Sigmoid colon (tissue), 7 donors: ENCODE results near the gene WDR26. TPM values are rescaled to one million over a fixed set of nuclear protein-coding genes. Genes with fewer than 3 reads are reported as not detected.
A peak's percentile ranks its signal among the peaks of the same experiment; 100 is the strongest.
"Not testable (repeated sequence)": the region's sequence is repeated elsewhere in the genome, so short reads cannot be mapped to it uniquely, and the experiment has no call there.

Experiments used
- DNase-seq: peaks from one replicate; pipeline ENCODE4 v3.0.0-alpha.2; 2019
- H3K27ac ChIP-seq, 4 donors: fragments of 200-600 bp; sonication (generic); one replicate each; pipeline ENCODE4 v1.5.1; 2016 to 2019; ENCODE audit warnings: mild to moderate bottlenecking in 1 of 4
- H3K27me3 ChIP-seq, 3 donors: fragments of 200-600 bp; sonication (generic); one replicate each; pipeline ENCODE4 v1.5.1; 2019; ENCODE audit warnings: mild to moderate bottlenecking in 1 of 3
- H3K36me3 ChIP-seq, 4 donors: fragments of 200-600 bp; sonication (generic); one replicate each; pipeline ENCODE4 v1.5.1; 2016 to 2019
- H3K4me1 ChIP-seq, 4 donors: fragments of 200-600 bp; sonication (generic); one replicate each; pipeline ENCODE4 v1.5.1; 2017 to 2019
- H3K4me3 ChIP-seq, 4 donors: fragments of 200-600 bp; sonication (generic); one replicate each; pipeline ENCODE4 v1.5.1; 2017 to 2019; ENCODE audit warnings: mild to moderate bottlenecking in 2 of 4, moderate library complexity in 1 of 4
- H3K9me3 ChIP-seq, 4 donors: fragments of 200-600 bp in 3 of 4; sonication (generic) in 3 of 4; one replicate each; pipeline versions ENCODE4 v1.5.1 to v1.6.1; 2013 to 2019
- EP300 ChIP-seq, 4 donors: sonication (generic); formaldehyde crosslinking; IDR thresholded peaks; one replicate each; pipeline ENCODE4 v1.6.1; 2017; ENCODE audit warnings: antibody characterized with exemption in 4 of 4
- POLR2A ChIP-seq, 2 donors: fragments of 450-650 bp; IDR thresholded peaks; one replicate each; pipeline ENCODE4 v1.6.1; 2016; ENCODE audit warnings: antibody characterized with exemption in 2 of 2, mild to moderate bottlenecking in 2 of 2, moderate library complexity in 2 of 2
- POLR2AphosphoS5 ChIP-seq, 4 donors: sonication (generic); formaldehyde crosslinking; IDR thresholded peaks; one replicate each; pipeline ENCODE4 v1.6.1; 2017; ENCODE audit warnings: antibody characterized with exemption in 4 of 4
- WGBS, 2 donors: extraction: QIAGEN DNeasy Blood & Tissue Kit; methylation state at CpG; one replicate each; pipeline ENCODE4 v1.1.7; 2013; 5-methylcytosine and 5-hydroxymethylcytosine counted together
- intact Hi-C: fragments of 100-400 bp; cut with DNase I; formaldehyde crosslinking; loops from one replicate; pipeline ENCODE4 v1.15.1; 2023
- polyA plus RNA-seq, 3 donors: library from polyadenylated mRNA; stranded (reverse); fragments of 200-250 nt; gene quantifications; one replicate each; pipeline ENCODE4 v1.2.3, GENCODE V29; 2013
- total RNA-seq, 4 donors: library from RNA; depleted of rRNA; stranded (reverse); fragments of >200 nt; gene quantifications; one replicate each; pipeline ENCODE4 v1.1.0, GENCODE V29; 2016
- TF ChIP-seq, protein P1 (sequence below), 4 experiments: fragments of 450-650 bp in 3 of 4; fragments of 200-600 bp in 1 of 4; IDR thresholded peaks; one replicate each; pipeline ENCODE4 v1.5.1; 2016 to 2019; ENCODE audit warnings: antibody characterized with exemption in 4 of 4, mild to moderate bottlenecking in 3 of 4, moderate library complexity in 2 of 4
- donor health status: healthy with polysubstance abuse.
- donor health status: Bipolar disorder and iron deficiency.
- donor health status: healthy.

WDR26 gene
- total and polyA plus RNA-seq, 7 donors, result 27.6 to 105 (median 63.3) TPM

DNA sequence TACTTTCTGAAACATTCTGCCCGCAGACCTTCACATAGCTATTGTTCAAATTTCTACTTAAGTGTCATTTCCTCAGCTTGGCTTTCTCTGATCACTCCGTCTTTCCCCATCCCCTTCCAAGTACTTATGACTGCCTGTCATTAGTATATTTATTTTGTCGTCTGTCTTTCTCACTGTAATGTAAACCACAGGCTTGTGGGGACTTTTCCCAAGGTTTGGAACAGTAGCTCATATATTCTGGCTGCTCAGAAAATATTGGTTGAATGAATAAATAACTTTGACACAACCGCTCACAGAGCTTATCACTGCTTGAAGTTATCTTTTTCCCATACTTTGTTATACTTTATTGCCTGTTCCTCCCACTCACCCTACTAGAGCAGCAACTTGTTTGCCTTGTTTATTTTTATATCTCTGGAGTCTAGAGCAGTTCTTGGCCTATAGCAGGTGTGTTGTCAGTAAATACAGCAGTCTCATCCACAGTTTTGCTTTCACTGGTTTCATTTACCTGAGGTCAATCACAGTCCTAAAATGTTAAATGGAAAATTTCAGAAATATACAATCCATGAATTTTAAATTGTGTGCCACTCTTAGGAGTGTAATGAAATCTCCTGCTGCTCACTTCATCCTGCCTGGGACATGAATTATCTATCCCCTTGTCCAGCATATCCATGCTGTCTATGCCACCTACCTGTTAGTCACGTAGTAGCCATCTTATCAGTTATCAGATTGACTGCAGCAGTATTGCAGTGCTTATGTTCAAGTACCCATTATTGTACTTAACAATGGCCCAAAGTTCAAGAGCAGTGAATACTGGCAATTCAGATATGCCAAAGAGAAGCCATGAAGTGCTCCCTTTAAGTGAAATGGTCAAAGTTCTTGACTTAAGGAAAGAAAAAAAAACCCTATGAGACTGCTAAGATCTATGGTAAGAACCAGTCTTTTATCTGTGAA, 80.3 kb downstream of the WDR26 start:
- Histone ChIP-seq H3K36me3 (no peaks in the 10 kb centered on the region), H3K9me3 (no peaks in the 10 kb centered on the region), H3K4me1 (peaks cover 0 to 21% (median 18%) of the 10 kb centered on the region in 4 donors), H3K27ac (no peak overlapping the region), H3K4me3 (no peak overlapping the region), H3K27me3 (no peaks in the 10 kb centered on the region)
- no peak for DNase-seq
- 23 to 63% methylated on average over 5 of the region's 5 CpGs for WGBS, 2 donors
- TF ChIP-seq, protein P1, sequence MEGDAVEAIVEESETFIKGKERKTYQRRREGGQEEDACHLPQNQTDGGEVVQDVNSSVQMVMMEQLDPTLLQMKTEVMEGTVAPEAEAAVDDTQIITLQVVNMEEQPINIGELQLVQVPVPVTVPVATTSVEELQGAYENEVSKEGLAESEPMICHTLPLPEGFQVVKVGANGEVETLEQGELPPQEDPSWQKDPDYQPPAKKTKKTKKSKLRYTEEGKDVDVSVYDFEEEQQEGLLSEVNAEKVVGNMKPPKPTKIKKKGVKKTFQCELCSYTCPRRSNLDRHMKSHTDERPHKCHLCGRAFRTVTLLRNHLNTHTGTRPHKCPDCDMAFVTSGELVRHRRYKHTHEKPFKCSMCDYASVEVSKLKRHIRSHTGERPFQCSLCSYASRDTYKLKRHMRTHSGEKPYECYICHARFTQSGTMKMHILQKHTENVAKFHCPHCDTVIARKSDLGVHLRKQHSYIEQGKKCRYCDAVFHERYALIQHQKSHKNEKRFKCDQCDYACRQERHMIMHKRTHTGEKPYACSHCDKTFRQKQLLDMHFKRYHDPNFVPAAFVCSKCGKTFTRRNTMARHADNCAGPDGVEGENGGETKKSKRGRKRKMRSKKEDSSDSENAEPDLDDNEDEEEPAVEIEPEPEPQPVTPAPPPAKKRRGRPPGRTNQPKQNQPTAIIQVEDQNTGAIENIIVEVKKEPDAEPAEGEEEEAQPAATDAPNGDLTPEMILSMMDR (IDR thresholded peaks at IDR 0.05), result no peak
- intact Hi-C loops, result no loop called here

DNA sequence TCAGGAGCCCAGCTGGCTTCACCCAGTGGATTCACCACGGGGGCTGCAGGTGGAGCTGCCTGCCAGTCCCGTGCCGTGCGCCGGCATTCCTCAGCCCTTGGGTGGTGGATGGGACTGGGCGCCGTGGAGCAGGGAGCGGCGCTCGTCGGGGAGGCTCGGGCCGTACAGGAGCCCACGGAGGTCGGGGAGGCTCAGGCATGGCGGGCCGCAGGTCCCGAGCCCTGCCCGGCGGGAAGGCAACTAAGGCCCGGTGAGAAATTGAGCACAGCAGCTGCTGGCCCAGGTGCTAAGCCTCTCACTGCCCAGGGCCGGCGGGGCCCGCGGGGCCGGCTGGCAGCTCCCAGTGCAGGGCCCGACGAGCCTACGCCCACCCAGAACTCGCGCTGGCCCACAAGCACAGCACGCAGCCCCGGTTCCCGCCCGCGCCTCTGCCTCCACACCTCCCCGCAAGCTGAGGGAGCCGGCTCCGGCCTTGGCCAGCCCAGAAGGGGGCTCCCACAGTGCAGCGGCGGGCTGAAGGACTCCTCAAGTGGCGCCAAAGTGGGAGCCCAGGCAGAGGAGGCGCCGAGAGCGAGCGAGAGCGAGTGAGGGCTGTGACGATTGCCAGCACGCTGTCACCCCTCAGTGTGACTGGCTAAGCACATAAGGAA, 82.0 kb downstream of the WDR26 start:
- H3K9me3 ChIP-seq, H3K4me3 ChIP-seq, intact Hi-C loops, H3K4me1 ChIP-seq, H3K36me3 ChIP-seq, H3K27me3 ChIP-seq, H3K27ac ChIP-seq, DNase-seq: not testable (repeated sequence)
- 95% methylated on average over 49 of the region's 49 CpGs for WGBS, 2 donors

DNA sequence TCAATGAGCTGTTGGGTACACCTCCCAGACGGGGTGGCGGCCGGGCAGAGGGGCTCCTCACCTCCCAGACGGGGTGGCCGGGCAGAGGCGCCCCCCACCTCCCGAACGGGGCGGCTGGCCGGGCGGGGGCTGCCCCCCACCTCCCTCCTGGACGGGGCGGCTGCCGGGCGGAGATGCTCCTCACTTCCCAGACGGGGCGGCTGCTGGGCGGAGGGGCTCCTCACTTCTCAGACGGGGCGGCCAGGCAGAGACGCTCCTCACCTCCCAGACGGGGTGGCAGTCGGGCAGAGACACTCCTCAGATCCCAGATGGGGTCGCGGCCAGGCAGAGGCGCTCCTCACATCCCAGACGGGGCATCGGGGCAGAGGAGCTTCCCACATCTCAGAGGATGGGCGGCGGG, 84.9 kb downstream of the WDR26 start:
- H3K4me1 ChIP-seq, result not testable (repeated sequence)

DNA sequence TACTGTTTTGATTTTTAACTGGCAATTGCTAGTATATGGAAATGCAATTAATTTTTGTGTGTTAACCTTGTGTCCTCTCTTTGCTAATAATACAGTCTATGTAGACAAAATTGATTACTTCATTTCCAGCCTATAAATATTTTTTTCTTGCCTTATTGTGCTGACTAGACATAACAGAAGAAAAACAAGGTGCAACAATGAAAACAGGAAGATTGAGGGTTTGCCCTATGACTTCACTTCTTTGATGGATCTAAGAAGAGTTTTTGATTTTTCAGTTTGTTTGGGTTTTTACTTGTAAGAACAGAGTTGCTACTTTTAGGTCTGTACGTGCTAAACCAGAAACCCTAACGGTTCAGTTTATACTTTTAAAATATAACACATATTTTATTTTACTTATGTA, 86.5 kb downstream of the WDR26 start:
- TF ChIP-seq POLR2AphosphoS5 (IDR thresholded peaks at IDR 0.05) (no peak), POLR2A (IDR thresholded peaks at IDR 0.05) (no peak), EP300 (IDR thresholded peaks at IDR 0.05) (no peak)
- TF ChIP-seq, protein P1 (IDR thresholded peaks at IDR 0.05), result no peak
- Histone ChIP-seq H3K9me3 (peaks cover 0 to 10% (median 6%) of the 10 kb centered on the region in 4 donors), H3K27ac (no peak overlapping the region), H3K4me1 (no peaks in the 10 kb centered on the region), H3K27me3 (peaks cover 0 to under 1% (median 0%) of the 10 kb centered on the region in 3 donors), H3K36me3 (no peaks in the 10 kb centered on the region), H3K4me3 (no peak overlapping the region)
- 76 to 82% methylated on average over 2 of the region's 2 CpGs for WGBS, 2 donors
- no peak for DNase-seq
- intact Hi-C loops, result no loop called here

More for the DNA sequence above, 84.9 kb downstream of the WDR26 start:
- H3K27me3 ChIP-seq, H3K27ac ChIP-seq, intact Hi-C loops, DNase-seq, H3K9me3 ChIP-seq, H3K4me3 ChIP-seq, H3K36me3 ChIP-seq: not testable (repeated sequence)
- 94% methylated on average over 30 of the region's 30 CpGs for WGBS, 2 donors

DNA sequence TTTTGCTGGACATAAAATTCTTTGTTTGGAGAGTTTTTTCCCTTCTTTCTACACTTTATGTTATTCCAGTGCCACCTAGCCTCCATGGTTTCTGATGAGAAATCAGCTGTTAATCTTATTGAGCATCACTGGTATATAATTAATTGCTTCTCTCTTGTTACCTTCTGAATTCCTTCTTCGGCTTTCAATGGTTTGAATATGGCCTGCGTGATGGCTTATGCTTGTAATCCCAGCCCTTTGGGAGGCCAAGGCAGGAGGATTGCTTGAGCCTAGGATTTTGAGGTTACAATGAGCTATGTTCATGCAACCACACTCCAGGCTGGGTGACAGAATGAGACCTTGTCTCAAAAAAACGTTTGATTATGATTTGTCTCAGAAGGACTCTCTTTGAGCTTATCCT, 90.9 kb downstream of the WDR26 start:
- Histone ChIP-seq H3K4me3 (no peak overlapping the region), H3K9me3 (peaks cover 0 to 12% (median 6%) of the 10 kb centered on the region in 4 donors), H3K36me3 (no peaks in the 10 kb centered on the region), H3K4me1 (peaks cover 0 to 9% (median 5%) of the 10 kb centered on the region in 4 donors), H3K27me3 (peaks cover 4 to 17% (median 5%) of the 10 kb centered on the region in 3 donors), H3K27ac (no peak overlapping the region)
- no peak for TF ChIP-seq POLR2A (IDR thresholded peaks at IDR 0.05)
- TF ChIP-seq POLR2AphosphoS5 (IDR thresholded peaks at IDR 0.05), result no peak
- no peak for TF ChIP-seq EP300 (IDR thresholded peaks at IDR 0.05)
- TF ChIP-seq, protein P1 (IDR thresholded peaks at IDR 0.05), result no peak
- no peak for DNase-seq
- WGBS, 2 donors, result 38 to 48% methylated on average over 3 of the region's 3 CpGs
- intact Hi-C loops, result no loop called here

DNA sequence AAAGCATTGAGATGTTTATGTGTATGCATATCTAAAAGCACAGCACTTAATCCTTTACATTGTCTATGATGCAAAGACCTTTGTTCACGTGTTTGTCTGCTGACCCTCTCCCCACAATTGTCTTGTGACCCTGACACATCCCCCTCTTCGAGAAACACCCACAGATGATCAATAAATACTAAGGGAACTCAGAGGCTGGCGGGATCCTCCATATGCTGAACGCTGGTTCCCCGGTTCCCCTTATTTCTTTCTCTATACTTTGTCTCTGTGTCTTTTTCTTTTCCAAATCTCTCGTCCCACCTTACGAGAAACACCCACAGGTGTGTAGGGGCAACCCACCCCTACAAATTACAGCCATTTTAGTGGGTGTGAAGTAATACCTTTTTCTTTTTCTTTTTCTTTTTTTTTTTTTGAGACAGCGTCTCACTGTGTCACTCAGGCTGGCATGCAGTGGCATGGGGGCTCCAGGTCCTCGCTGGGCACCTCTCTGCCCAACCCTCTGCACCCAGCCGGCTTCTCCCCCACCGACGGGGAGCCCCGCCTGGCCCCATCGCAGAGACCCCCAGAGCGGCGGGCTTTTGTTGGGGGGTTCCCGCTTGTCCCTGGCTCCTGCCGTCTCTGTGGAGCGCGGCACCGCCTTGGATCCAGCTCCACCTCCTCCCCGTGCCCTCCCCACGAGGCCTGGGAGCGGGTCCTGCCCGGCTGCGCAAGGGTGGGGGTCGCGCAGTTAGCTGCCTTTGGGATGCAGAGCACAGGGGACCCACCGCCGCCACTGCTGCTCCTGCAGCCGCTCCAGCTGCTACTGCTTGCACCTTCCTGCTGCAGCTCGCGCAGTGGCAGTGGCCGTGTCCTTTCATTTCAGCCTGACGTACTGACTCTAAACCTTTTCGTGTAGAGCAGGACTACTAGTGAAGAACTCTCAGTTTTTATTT, 93.9 kb downstream of the WDR26 start:
- intact Hi-C loops, result not testable (repeated sequence)

More for the DNA sequence above, 93.9 kb downstream of the WDR26 start:
- peaks cover 4 to 17% (median 5%) of the 10 kb centered on the region in 3 donors for H3K27me3 ChIP-seq
- peak overlapping the region; percentile 14 to 48 (median 42) for H3K4me3 ChIP-seq
- peaks cover 0 to 12% (median 6%) of the 10 kb centered on the region in 4 donors for H3K9me3 ChIP-seq
- H3K4me1 ChIP-seq, DNase-seq, H3K27ac ChIP-seq, H3K36me3 ChIP-seq: not testable (repeated sequence)
- WGBS, 2 donors, result 13 to 33% methylated on average over 31 of the region's 36 CpGs
